Endothelial cell of umbilical vein (primary cell): Measurements from ENCODE around the gene DNAAF3. TPM values are rescaled to one million over a fixed set of nuclear protein-coding genes. Genes with fewer than 3 reads are reported as not detected.

Source experiments
- BruUV-seq: library from RNA; stranded (reverse); fragments of 400-500 nt; replicated peaks from 2 replicates; lab custom pipeline; 2021; lab: Mats Ljungman, UMichigan
- CTCF ChIA-PET: fragments of 300-600, 350-600 bp; sonication (Branson Sonifier 250); formaldehyde crosslinking; loops from one replicate; lab custom pipeline; 2021; ENCODE audit warnings: antibody characterized with exemption, inconsistent platforms; lab: Charles Lee
- POLR2A ChIA-PET: fragments of 300-600, 350-600 bp; sonication (Branson Sonifier 250); formaldehyde crosslinking; loops from one replicate; lab custom pipeline; 2021; ENCODE audit warnings: antibody characterized with exemption, inconsistent platforms; lab: Charles Lee
- DNase-seq: peaks from one replicate; pipeline ENCODE4 v3.0.0-alpha.2; 2011; ENCODE audit warnings: low read depth, low spot score
- FAIRE-seq: peaks from 2 replicates; lab custom pipeline; 2011; peaks lifted over from hg19 to GRCh38; lab: Jason Lieb, UNC
- H2AFZ ChIP-seq: 2 replicates; pipeline ENCODE4 v1.6.0; 2012; ENCODE audit warnings: low read depth, low read length, control low read depth, inconsistent platforms
- H3K27ac ChIP-seq: 2 replicates; pipeline ENCODE4 v1.5.1; 2011; ENCODE audit warnings: low read depth, mild to moderate bottlenecking, control low read depth, low read length, moderate library complexity; ENCODE audit not compliant: insufficient read depth
- H3K27me3 ChIP-seq, 2 experiments: 2 replicates each; pipeline versions ENCODE4 v1.6.0 to v1.6.1; 2011; ENCODE audit warnings: low read length in 2 of 2, mixed read lengths in 1 of 2; ENCODE audit not compliant: control insufficient read depth in 2 of 2, insufficient read depth in 2 of 2
- H3K36me3 ChIP-seq, 2 experiments: 2 replicates in 1 of 2; 3 replicates in 1 of 2; pipeline ENCODE4 v1.5.1; 2011; ENCODE audit warnings: low read length in 2 of 2, mild to moderate bottlenecking in 1 of 2, moderate library complexity in 1 of 2; ENCODE audit not compliant: control insufficient read depth in 2 of 2, insufficient read depth in 2 of 2; ENCODE audit errors: extremely low read depth in 1 of 2
- H3K4me1 ChIP-seq: 3 replicates; pipeline ENCODE4 v1.5.1; 2011; ENCODE audit warnings: mild to moderate bottlenecking, low read length; ENCODE audit not compliant: control insufficient read depth, insufficient read depth; ENCODE audit errors: extremely low read depth
- H3K4me2 ChIP-seq: 2 replicates; pipeline ENCODE4 v1.6.1; 2011; ENCODE audit warnings: low read length, control low read depth, mixed read lengths; ENCODE audit not compliant: insufficient read depth
- H3K4me3 ChIP-seq, 3 experiments: fragments of 200-600 bp in 1 of 3; sonication (generic), shearing (Covaris generic) in 1 of 3; replicated peaks in 1 of 3; 2 replicates each; pipeline ENCODE4 v1.5.1; 2011 to 2016; ENCODE audit warnings: control low read depth in 3 of 3, low read length in 3 of 3, mild to moderate bottlenecking in 2 of 3, inconsistent platforms in 1 of 3, low read depth in 1 of 3, moderate library complexity in 1 of 3; ENCODE audit not compliant: insufficient read depth in 1 of 3
- H3K79me2 ChIP-seq: 2 replicates; pipeline ENCODE4 v1.6.0; 2012; ENCODE audit warnings: low read length, inconsistent platforms; ENCODE audit not compliant: control insufficient read depth, insufficient read depth
- H3K9ac ChIP-seq: replicated peaks from 2 replicates; pipeline ENCODE3; 2011; ENCODE audit warnings: low read length, control low read depth; ENCODE audit not compliant: insufficient read depth; ENCODE audit errors: extremely low read depth
- H3K9me1 ChIP-seq: replicated peaks from 3 replicates; pipeline ENCODE4 v1.6.0; 2011; ENCODE audit warnings: mild to moderate bottlenecking, low read length; ENCODE audit not compliant: control insufficient read depth, insufficient read depth; ENCODE audit errors: extremely low read depth
- H3K9me3 ChIP-seq: replicated peaks from 2 replicates; pipeline ENCODE4 v1.5.1; 2012; ENCODE audit warnings: low read length, inconsistent platforms; ENCODE audit not compliant: control insufficient read depth, insufficient read depth
- H4K20me1 ChIP-seq: replicated peaks from 2 replicates; pipeline ENCODE3; 2011; ENCODE audit warnings: mild to moderate bottlenecking, low read length; ENCODE audit not compliant: control insufficient read depth, insufficient read depth; ENCODE audit errors: extremely low read depth
- EZH2 ChIP-seq: IDR thresholded peaks from 2 replicates; pipeline ENCODE4 v1.6.1; 2012; ENCODE audit warnings: borderline replicate concordance, low read depth, mild to moderate bottlenecking, moderate library complexity, low read length, inconsistent platforms; ENCODE audit not compliant: severe bottlenecking
- FOS ChIP-seq: IDR thresholded peaks from 2 replicates; pipeline ENCODE4 v1.6.1; 2011; ENCODE audit warnings: mild to moderate bottlenecking, low read length, moderate library complexity, borderline replicate concordance; ENCODE audit not compliant: insufficient read depth
- GATA2 ChIP-seq: IDR thresholded peaks from 2 replicates; pipeline ENCODE4 v1.7.0; 2011; ENCODE audit warnings: low read depth, mild to moderate bottlenecking, moderate library complexity, mixed read lengths, low read length; ENCODE audit not compliant: insufficient read length, insufficient read depth
- MAX ChIP-seq: IDR thresholded peaks from 2 replicates; pipeline ENCODE4 v1.6.1; 2011; ENCODE audit not compliant: insufficient read depth, insufficient read length
- MYC ChIP-seq: IDR thresholded peaks from one replicate; pipeline ENCODE4 v1.6.1; 2011; ENCODE audit warnings: mild to moderate bottlenecking, low read depth, low read length
- POLR2AphosphoS5 ChIP-seq: IDR thresholded peaks from 2 replicates; pipeline ENCODE4 v1.6.1; 2012; ENCODE audit warnings: low read depth, mild to moderate bottlenecking, control low read depth, low read length, moderate library complexity; ENCODE audit not compliant: insufficient read depth
- dilution Hi-C: fragments of 300-500 bp; cut with MboI; formaldehyde crosslinking; loops from one replicate; pipeline ENCODE4 v1.15.0; 2019; ENCODE audit warnings: low sequenced_read_pairs; ENCODE audit not compliant: extremely low pct_ligation_motif_present
- intact Hi-C: fragments of 100-400 bp; cut with micrococcal nuclease; formaldehyde crosslinking; loops from one replicate; pipeline ENCODE4 v1.10.0; 2022
- polyA plus RNA-seq, 4 experiments: library from polyadenylated mRNA; depleted of rRNA in 3 of 4; stranded (reverse) in 3 of 4; unstranded in 1 of 4; fragments of >200 nt; gene quantifications; 2 replicates each; pipeline versions ENCODE4 v1.2.1 to v1.2.3, GENCODE V29; 2011 to 2012; ENCODE audit warnings: missing spikeins in 1 of 4
- total RNA-seq: library from RNA; stranded (reverse); gene quantifications from 2 replicates; pipeline ENCODE4 v1.2.3, GENCODE V29; 2021

DNAAF3 gene
- total and polyA plus RNA-seq, 2 donors (not counting 3 experiments of a cell fraction or from before 2014, with no cell fraction given) = 0.62 to 0.75 TPM

- TF ChIP-seq GATA2 = no peak
- TF ChIP-seq EZH2 = no peak
- TF ChIP-seq FOS = no peak
- no peak for TF ChIP-seq POLR2AphosphoS5
- TF ChIP-seq MAX = no peak
- TF ChIP-seq MYC = no peak
- H3K4me3 ChIP-seq = no peak overlapping the region
- intact Hi-C loops = no loop called here
- no TSS peak for BruUV-seq
- no peaks in the 10 kb centered on the region for H3K79me2 ChIP-seq
- FAIRE-seq = no peak
- ChIA-PET CTCF (interaction anchor here (2.3 kb wide), 1 partner anchor 16 kb away, joined by 6 read pairs; the partner anchor contains the start of gene DNAAF3), POLR2A (no interaction called here)
- H3K27me3 ChIP-seq = peaks cover 8 to 13% of the 10 kb centered on the region in 2 experiments
- no peaks in the 10 kb centered on the region for H3K9me1 ChIP-seq
- H3K36me3 ChIP-seq = no peaks in the 10 kb centered on the region
- H3K27ac ChIP-seq = no peak overlapping the region
- dilution Hi-C loops = no loop called here
- no peak overlapping the region for H3K9ac ChIP-seq
- no peaks in the 10 kb centered on the region for H3K9me3 ChIP-seq
- DNase-seq = no peak
- H3K4me2 ChIP-seq = no peak overlapping the region
- H2AFZ ChIP-seq = no peak overlapping the region
- no peaks in the 10 kb centered on the region for H3K4me1 ChIP-seq
- no peaks in the 10 kb centered on the region for H4K20me1 ChIP-seq
These were observed 15.3 kb upstream of the DNAAF3 start for GRCh38 chr19:55181740-55182139.
